Endothelial cell (in vitro differentiated cells): ENCODE data around the gene RECQL. TPM values are rescaled to one million over a fixed set of nuclear protein-coding genes. Genes with fewer than 3 reads are reported as not detected.
"Not testable (repeated sequence)": the region's sequence is repeated elsewhere in the genome, so short reads cannot be mapped to it uniquely, and the experiment has no call there.

Source experiments
- DNase-seq: peaks from one replicate; pipeline ENCODE4 v3.0.0; 2021; ENCODE audit warnings: low spot score
- H3K27ac Mint-ChIP-seq: one replicate; pipeline ENCODE4 v1.8.0; 2021; ENCODE audit warnings: mixed read lengths, inconsistent platforms; ENCODE audit not compliant: unreplicated experiment
- H3K27me3 Mint-ChIP-seq: one replicate; pipeline ENCODE4 v1.8.0; 2021; ENCODE audit warnings: mild to moderate bottlenecking, moderate library complexity, mixed read lengths, inconsistent platforms; ENCODE audit not compliant: unreplicated experiment
- H3K36me3 Mint-ChIP-seq: one replicate; pipeline ENCODE4 v1.8.0; 2021; ENCODE audit warnings: mild to moderate bottlenecking, low read depth, mixed read lengths, inconsistent platforms; ENCODE audit not compliant: unreplicated experiment
- H3K4me1 Mint-ChIP-seq: one replicate; pipeline ENCODE4 v1.8.0; 2021; ENCODE audit warnings: mild to moderate bottlenecking, mixed read lengths, inconsistent platforms; ENCODE audit not compliant: unreplicated experiment
- H3K4me3 Mint-ChIP-seq: one replicate; pipeline ENCODE4 v1.8.0; 2021; ENCODE audit warnings: mild to moderate bottlenecking, mixed read lengths, inconsistent platforms; ENCODE audit not compliant: unreplicated experiment
- H3K9me3 Mint-ChIP-seq: one replicate; pipeline ENCODE4 v1.8.0; 2021; ENCODE audit warnings: mixed read lengths, inconsistent platforms; ENCODE audit not compliant: unreplicated experiment
- CTCF ChIP-seq: fragments of 200-600 bp; sonication (generic); IDR thresholded peaks from one replicate; pipeline ENCODE4 v1.5.0; 2021; ENCODE audit warnings: antibody characterized with exemption; ENCODE audit not compliant: unreplicated experiment
- total RNA-seq: library from RNA; stranded (reverse); fragmentation: NEBNext Ultra II Directional; extraction: Animal tissue kit (Norgen Biotek cat#: 25700); gene quantifications from one replicate; pipeline ENCODE4 v1.2.1, GENCODE V29; 2021; ENCODE audit not compliant: unreplicated experiment

RECQL gene
- total RNA-seq, 1 donor from 2014 or later = 40.7 TPM

- DNase-seq = no peak
- Mint-ChIP-seq H3K27ac (no peak overlapping the region), H3K4me3 (no peak overlapping the region), H3K9me3 (no peaks in the 10 kb centered on the region), H3K36me3 (no peaks in the 10 kb centered on the region), H3K27me3 (no peaks in the 10 kb centered on the region), H3K4me1 (peaks cover 6% of the 10 kb centered on the region)
- no peak for TF ChIP-seq CTCF
Observed at GRCh38 chr12:21434699-21435098, 66.7 kb downstream of the RECQL start.

GRCh38 chr12:21433525-21433924 is 67.9 kb downstream of the RECQL start:
- no peaks in the 10 kb centered on the region for H3K36me3 Mint-ChIP-seq
- no peak overlapping the region for H3K27ac Mint-ChIP-seq
- H3K9me3 Mint-ChIP-seq = no peaks in the 10 kb centered on the region
- no peak for TF ChIP-seq CTCF
- H3K4me1 Mint-ChIP-seq = peaks cover 6% of the 10 kb centered on the region
- DNase-seq = no peak
- H3K27me3 Mint-ChIP-seq = no peaks in the 10 kb centered on the region
- H3K4me3 Mint-ChIP-seq = no peak overlapping the region

GRCh38 chr12:21429994-21430393 is 71.4 kb downstream of the RECQL start:
- no peak for TF ChIP-seq CTCF
- H3K27ac Mint-ChIP-seq = no peak overlapping the region
- no peaks in the 10 kb centered on the region for H3K9me3 Mint-ChIP-seq
- DNase-seq = no peak
- no peak overlapping the region for H3K4me3 Mint-ChIP-seq
- H3K4me1 Mint-ChIP-seq = no peaks in the 10 kb centered on the region
- H3K36me3 Mint-ChIP-seq = no peaks in the 10 kb centered on the region
- H3K27me3 Mint-ChIP-seq = no peaks in the 10 kb centered on the region

GRCh38 chr12:21428241-21428640 is 73.2 kb downstream of the RECQL start:
- H3K4me3 Mint-ChIP-seq = no peak overlapping the region
- DNase-seq = no peak
- H3K9me3 Mint-ChIP-seq = no peaks in the 10 kb centered on the region
- no peaks in the 10 kb centered on the region for H3K27me3 Mint-ChIP-seq
- no peak overlapping the region for H3K27ac Mint-ChIP-seq
- no peaks in the 10 kb centered on the region for H3K36me3 Mint-ChIP-seq
- H3K4me1 Mint-ChIP-seq = no peaks in the 10 kb centered on the region
- no peak for TF ChIP-seq CTCF

GRCh38 chr12:21419009-21419699 is 82.3 kb downstream of the RECQL start:
- not testable (repeated sequence) for H3K36me3 Mint-ChIP-seq, H3K27ac Mint-ChIP-seq, H3K4me1 Mint-ChIP-seq, H3K27me3 Mint-ChIP-seq, DNase-seq, H3K4me3 Mint-ChIP-seq, H3K9me3 Mint-ChIP-seq

Other genes starting within 250 kb of the RECQL start
- 2.1 TPM for gene SLCO1A2, start 166.7 kb downstream of the RECQL start, total RNA-seq
- not detected for gene IAPP, start 128.7 kb downstream of the RECQL start, total RNA-seq
- 5.5 TPM for gene PYROXD1, start 64.0 kb downstream of the RECQL start, total RNA-seq
- gene GOLT1B, start 154 bp upstream of the RECQL start, total RNA-seq = 32.4 TPM
- 0.18 TPM for gene SPX, start 24.7 kb upstream of the RECQL start, total RNA-seq
- gene GYS2, start 103.2 kb upstream of the RECQL start, total RNA-seq = 0.08 TPM
- 506 TPM for gene LDHB, start 156.2 kb upstream of the RECQL start, total RNA-seq